Measurements from ENCODE around the gene MAOB.

DNA sequence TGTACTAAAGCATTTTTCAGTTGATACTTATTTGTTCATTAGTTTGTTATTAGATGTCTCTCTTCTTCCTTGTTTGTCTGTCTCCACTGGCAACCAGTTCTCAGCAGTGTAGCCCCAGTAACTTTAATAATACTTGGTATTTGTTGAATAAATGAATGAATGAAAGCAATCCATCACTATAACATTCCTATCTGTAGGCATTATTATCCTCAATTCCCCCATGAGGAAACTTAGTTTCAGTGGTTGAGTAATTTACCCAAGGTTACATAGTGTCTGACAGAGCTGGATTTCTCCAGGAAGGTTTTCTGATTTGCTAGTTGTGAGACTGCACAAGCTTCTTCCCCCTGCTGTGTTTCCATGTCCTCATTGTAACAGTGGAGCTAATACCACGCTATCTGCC lies 27.8 kb upstream of the MAOB start:
- TF ChIP-seq TSC22D4 (tag; IDR thresholded peaks at IDR 0.05) (no peak), ZNF274 (IDR thresholded peaks at IDR 0.05; ENCODE audit: borderline replicate concordance, low read depth, low read length) (no peak), RAD21 (CRISPR knock-in tag; conservative IDR thresholded peaks at IDR 0.05 in 1 of 2, IDR thresholded peaks at IDR 0.05 in 1 of 2) (no peak), JUND (IDR thresholded peaks at IDR 0.05; ENCODE audit: borderline replicate concordance, low read depth, low read length) (no peak), JUND (tag; IDR thresholded peaks at IDR 0.05; ENCODE audit: borderline replicate concordance, low read depth, low read length) (no peak), POLR2A (conservative IDR thresholded peaks at IDR 0.05) (no peak), ZNF224 (CRISPR knock-in tag; IDR thresholded peaks at IDR 0.05) (no peak), SPI1 (IDR thresholded peaks at IDR 0.05; ENCODE audit: borderline replicate concordance, low read depth, low read length) (no peak), TOE1 (IDR thresholded peaks at IDR 0.05; ENCODE audit: borderline replicate concordance) (no peak), TOE1 (CRISPR knock-in tag; IDR thresholded peaks at IDR 0.05; ENCODE audit: borderline replicate concordance, low read depth) (no peak), SMAD2 (IDR thresholded peaks at IDR 0.05; ENCODE audit: low read depth, low read length) (no peak)
- TF ChIP-seq, protein P1, sequence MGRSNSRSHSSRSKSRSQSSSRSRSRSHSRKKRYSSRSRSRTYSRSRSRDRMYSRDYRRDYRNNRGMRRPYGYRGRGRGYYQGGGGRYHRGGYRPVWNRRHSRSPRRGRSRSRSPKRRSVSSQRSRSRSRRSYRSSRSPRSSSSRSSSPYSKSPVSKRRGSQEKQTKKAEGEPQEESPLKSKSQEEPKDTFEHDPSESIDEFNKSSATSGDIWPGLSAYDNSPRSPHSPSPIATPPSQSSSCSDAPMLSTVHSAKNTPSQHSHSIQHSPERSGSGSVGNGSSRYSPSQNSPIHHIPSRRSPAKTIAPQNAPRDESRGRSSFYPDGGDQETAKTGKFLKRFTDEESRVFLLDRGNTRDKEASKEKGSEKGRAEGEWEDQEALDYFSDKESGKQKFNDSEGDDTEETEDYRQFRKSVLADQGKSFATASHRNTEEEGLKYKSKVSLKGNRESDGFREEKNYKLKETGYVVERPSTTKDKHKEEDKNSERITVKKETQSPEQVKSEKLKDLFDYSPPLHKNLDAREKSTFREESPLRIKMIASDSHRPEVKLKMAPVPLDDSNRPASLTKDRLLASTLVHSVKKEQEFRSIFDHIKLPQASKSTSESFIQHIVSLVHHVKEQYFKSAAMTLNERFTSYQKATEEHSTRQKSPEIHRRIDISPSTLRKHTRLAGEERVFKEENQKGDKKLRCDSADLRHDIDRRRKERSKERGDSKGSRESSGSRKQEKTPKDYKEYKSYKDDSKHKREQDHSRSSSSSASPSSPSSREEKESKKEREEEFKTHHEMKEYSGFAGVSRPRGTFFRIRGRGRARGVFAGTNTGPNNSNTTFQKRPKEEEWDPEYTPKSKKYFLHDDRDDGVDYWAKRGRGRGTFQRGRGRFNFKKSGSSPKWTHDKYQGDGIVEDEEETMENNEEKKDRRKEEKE (IDR thresholded peaks at IDR 0.05; ENCODE audit: borderline replicate concordance in 1 of 2, control insufficient read depth in 1 of 2, low read depth in 2 of 2, low read length in 1 of 2) = no peak
- TF ChIP-seq, protein P2, sequence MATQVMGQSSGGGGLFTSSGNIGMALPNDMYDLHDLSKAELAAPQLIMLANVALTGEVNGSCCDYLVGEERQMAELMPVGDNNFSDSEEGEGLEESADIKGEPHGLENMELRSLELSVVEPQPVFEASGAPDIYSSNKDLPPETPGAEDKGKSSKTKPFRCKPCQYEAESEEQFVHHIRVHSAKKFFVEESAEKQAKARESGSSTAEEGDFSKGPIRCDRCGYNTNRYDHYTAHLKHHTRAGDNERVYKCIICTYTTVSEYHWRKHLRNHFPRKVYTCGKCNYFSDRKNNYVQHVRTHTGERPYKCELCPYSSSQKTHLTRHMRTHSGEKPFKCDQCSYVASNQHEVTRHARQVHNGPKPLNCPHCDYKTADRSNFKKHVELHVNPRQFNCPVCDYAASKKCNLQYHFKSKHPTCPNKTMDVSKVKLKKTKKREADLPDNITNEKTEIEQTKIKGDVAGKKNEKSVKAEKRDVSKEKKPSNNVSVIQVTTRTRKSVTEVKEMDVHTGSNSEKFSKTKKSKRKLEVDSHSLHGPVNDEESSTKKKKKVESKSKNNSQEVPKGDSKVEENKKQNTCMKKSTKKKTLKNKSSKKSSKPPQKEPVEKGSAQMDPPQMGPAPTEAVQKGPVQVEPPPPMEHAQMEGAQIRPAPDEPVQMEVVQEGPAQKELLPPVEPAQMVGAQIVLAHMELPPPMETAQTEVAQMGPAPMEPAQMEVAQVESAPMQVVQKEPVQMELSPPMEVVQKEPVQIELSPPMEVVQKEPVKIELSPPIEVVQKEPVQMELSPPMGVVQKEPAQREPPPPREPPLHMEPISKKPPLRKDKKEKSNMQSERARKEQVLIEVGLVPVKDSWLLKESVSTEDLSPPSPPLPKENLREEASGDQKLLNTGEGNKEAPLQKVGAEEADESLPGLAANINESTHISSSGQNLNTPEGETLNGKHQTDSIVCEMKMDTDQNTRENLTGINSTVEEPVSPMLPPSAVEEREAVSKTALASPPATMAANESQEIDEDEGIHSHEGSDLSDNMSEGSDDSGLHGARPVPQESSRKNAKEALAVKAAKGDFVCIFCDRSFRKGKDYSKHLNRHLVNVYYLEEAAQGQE (IDR thresholded peaks at IDR 0.05; ENCODE audit: borderline replicate concordance) = no peak
- TF ChIP-seq, protein P2 (CRISPR knock-in tag; IDR thresholded peaks at IDR 0.05; ENCODE audit: low read depth) = no peak

Data from K562 (cell line).